ENCODE results near the gene SPCS1. TPM values are rescaled to one million over a fixed set of nuclear protein-coding genes. Genes with fewer than 3 reads are reported as not detected.

Gene SPCS1
- total RNA-seq, 1 experiment from 2014 or later = 124 TPM

GRCh38 chr3:52679811-52680210 lies 26.1 kb upstream of the SPCS1 start (continued):
- TF ChIP-seq CTCF (IDR thresholded peaks at IDR 0.05 in 2 of 3, conservative IDR thresholded peaks at IDR 0.05 in 1 of 3; ENCODE audit: borderline replicate concordance in 1 of 3, insufficient read depth in 1 of 3, low read depth in 2 of 3, low read length in 2 of 3) (no peak), SRF (IDR thresholded peaks at IDR 0.05; ENCODE audit: low read depth) (no peak), POLR2AphosphoS5 (IDR thresholded peaks at IDR 0.05; ENCODE audit: low read depth, low read length) (no peak)

- Histone ChIP-seq H3K9me2 (ENCODE audit: insufficient read depth) (no peaks in the 10 kb centered on the region), H3K4me3 (replicated peaks in 1 of 2; ENCODE audit: low read depth in 1 of 2, low read length in 2 of 2) (no peak overlapping the region), H3K79me2 (ENCODE audit: insufficient read depth, low read length) (peaks cover 58% of the 10 kb centered on the region), H3K4me2 (ENCODE audit: low read length) (peak overlapping the region; percentile 31; the same call in 1 of the 2 replicates), H3K9me3 (ENCODE audit: control insufficient read depth in 1 of 2, insufficient read depth in 1 of 2, low read depth in 1 of 2, low read length in 2 of 2) (no peaks in the 10 kb centered on the region), H3K9ac (ENCODE audit: low read length) (peak overlapping the region; percentile 9; the same call in 1 of the 2 replicates), H3K36me3 (ENCODE audit: control insufficient read depth in 1 of 2, insufficient read depth in 2 of 2, low read length in 2 of 2) (peaks cover 12 to 20% of the 10 kb centered on the region in 2 experiments), H2AFZ (ENCODE audit: low read depth, low read length, poor library complexity, severe bottlenecking) (no peak overlapping the region), H3K27ac (ENCODE audit: low read depth, low read length) (no peak overlapping the region), H4K20me1 (ENCODE audit: insufficient read depth) (no peaks in the 10 kb centered on the region; the same call in 1 of the 2 replicates), H3K4me1 (ENCODE audit: control insufficient read depth in 1 of 2, insufficient read depth in 2 of 2, low read length in 2 of 2) (peaks cover 8 to 19% of the 10 kb centered on the region in 2 experiments; a peak in 3 of 4 replicates), H3K27me3 (ENCODE audit: insufficient read depth, low read length) (no peaks in the 10 kb centered on the region)
- intact Hi-C loops (cut with micrococcal nuclease) = no loop called here
- ChIA-PET CTCF (no interaction called here), RAD21 (ENCODE audit: low non-redundant PET in 1 of 2, low total read pairs in 2 of 2, uncharacterized antibody in 2 of 2, unreplicated experiment in 2 of 2) (no interaction called here), POLR2A (no interaction called here)
- BruUV-seq (replicated peaks) = no TSS peak
- no peak for ATAC-seq
- DNase-seq (ENCODE audit: low read depth, low spot score) = no peak
- TF ChIP-seq MAX (IDR thresholded peaks at IDR 0.05) (no peak), ZNF274 (IDR thresholded peaks at IDR 0.05; ENCODE audit: low read depth, low read length) (no peak), RAD21 (IDR thresholded peaks at IDR 0.05; ENCODE audit: low read depth) (no peak), ATF3 (IDR thresholded peaks at IDR 0.05) (no peak), CBX3 (IDR thresholded peaks at IDR 0.05; ENCODE audit: low read depth) (no peak), FOSL1 (IDR thresholded peaks at IDR 0.05; ENCODE audit: low read depth) (no peak), SIN3A (IDR thresholded peaks at IDR 0.05; ENCODE audit: low read depth) (no peak), EZH2 (IDR thresholded peaks at IDR 0.05) (no peak)
Observed at GRCh38 chr3:52681596-52681995, 24.3 kb upstream of the SPCS1 start.
